Hematopoietic multipotent progenitor cell (in vitro differentiated cells): ENCODE measurements around the gene KRT77. TPM values are rescaled to one million over a fixed set of nuclear protein-coding genes. Genes with fewer than 3 reads are reported as not detected.
"Not testable (repeated sequence)": the region's sequence is repeated elsewhere in the genome, so short reads cannot be mapped to it uniquely, and the experiment has no call there.

Experiments
- DNase-seq, 3 donors: peaks; one replicate each; pipeline ENCODE4 v3.0.0-alpha.2; 2011 to 2015; ENCODE audit warnings: low read depth in 2 of 3, low spot score in 2 of 3
- total RNA-seq: library from RNA; depleted of rRNA; stranded (reverse); fragments of >200 nt; gene quantifications from one replicate; pipeline ENCODE4 v1.2.3, GENCODE V29; 2012

The KRT77 gene
- not detected for total RNA-seq

DNA sequence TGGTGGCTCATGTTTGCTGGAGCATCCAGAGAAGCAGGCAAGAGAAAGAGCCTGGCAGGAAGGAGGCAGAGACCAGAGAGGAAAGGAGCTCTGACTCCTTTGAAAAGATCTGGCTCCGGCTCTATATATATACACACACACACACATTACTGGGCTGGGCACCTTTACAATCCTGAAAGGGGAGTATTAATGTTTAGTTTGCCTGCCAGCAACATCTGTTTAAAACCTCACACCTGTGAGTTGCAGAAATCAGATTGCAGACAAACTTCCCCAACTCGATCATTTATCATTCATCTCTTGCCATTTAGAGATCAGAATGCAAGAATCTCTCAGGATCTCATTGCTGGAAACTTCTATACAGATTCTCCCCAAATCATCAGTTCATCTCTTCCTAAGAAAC, at the start of gene KRT77:
Gene KRT77 (minus strand): TSS at position 101 of the 400 bp plus-strand sequence. CDS start 90 bp downstream, at position 11.
- no peak for DNase-seq

DNA sequence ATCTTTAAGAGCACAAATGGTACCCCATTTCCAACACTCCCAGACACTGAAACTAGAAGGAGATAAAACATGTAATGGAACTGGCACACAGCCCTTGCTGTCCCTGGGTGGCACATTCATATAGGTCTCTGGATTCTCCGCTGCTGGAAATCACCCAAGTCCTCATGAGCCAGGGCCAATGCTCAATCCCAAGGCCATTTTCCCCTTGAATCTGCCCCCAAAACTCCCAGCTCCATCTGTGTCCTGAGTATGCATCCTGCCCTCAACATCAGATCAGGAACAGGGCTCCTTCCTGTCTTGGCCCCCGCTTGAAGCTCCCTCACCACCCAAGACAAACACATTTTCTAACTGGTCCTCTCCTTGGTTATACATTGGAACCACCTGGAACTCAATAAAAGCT, 49.2 kb upstream of the KRT77 start:
- DNase-seq, result no peak

DNA sequence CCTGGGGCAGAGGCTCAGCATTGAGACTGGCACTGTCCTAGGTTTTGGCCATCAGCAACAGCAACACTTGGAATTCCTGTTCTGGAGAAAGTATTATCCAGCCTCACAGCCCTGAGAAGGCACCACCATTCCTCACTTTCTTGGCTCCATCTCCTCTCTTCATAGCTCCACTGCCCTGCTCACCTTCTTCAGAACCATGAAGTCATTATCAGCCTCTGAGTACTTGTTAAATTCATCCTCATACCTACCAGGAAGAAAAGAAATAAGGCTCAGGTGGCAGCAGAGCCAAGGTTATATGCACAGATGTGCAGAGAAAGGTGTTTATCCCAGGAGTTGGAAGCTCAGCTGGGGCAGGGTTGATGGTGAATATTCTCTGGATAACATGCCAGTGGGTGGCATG, 48.5 kb upstream of the KRT77 start:
- no peak for DNase-seq

DNA sequence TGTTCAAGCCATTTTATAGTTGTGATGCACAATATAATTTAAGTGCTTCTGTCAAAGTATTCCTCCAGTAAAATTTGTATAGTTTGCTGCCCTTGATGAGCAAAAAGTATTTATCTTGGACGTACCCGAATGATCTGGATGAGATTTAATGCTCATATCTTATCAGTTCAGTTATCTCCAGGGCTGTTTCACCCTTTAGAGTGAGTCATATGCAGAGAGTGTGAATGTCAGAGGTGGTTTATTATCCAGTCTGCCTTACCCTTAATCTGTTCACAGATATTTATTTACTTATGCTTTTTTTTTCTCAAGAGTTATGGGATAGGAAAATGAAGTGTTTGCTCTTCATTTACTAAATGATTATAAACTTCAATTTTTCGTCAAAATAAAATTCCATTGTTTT, 47.2 kb upstream of the KRT77 start:
- not testable (repeated sequence) for DNase-seq

DNA sequence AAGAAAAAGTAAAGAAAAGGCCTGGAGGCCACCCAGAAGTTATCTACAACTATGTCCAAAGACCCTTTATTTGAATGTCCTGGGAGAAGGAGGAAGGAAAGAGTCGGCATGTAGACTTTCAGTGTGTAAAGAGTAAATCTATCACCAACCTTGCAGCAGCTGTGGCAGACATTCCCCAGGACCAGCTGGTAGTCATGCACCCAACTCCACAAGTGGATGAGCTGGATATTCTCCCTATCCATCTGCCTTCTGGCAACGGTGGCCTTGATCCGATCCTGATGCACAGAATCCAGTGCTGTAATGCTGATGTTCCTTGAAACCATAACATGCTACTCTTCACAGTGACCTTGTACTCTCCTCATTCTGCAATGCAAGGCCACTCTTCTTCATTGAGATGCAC, 46.5 kb upstream of the KRT77 start:
- no peak for DNase-seq

DNA sequence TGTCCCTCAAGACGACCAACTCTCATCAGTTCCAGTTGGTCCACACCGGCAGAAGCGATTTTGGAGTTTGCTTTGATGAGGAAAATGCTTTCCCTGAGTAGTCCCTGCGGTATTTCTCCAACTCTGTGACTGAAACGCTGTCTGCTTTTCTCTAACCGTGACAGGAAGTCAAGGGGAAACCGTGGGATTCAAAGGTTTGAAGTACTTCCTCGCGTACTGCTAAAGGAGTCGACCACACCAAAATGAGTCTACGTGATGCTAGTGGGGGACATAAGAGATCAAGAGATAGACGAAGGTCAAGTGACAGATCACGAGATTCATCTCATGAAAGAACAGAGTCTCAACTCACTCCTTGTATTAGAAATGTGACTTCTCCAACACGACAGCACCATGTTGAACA, 45.3 kb upstream of the KRT77 start:
- DNase-seq, result no peak

DNA sequence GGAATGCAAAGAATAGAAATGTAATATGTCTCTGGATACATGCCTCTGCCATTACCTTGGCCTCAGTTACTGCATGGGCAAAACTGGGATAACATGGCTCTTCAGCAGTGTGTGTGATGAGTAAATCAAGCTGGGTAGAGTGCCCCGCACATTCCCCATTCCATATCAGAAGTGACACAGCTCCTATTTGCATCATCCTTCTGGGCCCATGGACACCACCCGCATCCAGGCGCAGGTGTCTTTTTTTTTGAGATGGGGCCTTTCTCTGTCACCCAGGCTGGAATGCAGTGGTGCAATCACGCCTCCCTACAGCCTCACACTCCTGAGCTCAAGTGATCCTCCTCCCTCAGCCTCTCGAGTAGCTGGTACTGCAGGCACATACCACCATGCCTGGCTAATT, 42.2 kb upstream of the KRT77 start:
- DNase-seq, result no peak

DNA sequence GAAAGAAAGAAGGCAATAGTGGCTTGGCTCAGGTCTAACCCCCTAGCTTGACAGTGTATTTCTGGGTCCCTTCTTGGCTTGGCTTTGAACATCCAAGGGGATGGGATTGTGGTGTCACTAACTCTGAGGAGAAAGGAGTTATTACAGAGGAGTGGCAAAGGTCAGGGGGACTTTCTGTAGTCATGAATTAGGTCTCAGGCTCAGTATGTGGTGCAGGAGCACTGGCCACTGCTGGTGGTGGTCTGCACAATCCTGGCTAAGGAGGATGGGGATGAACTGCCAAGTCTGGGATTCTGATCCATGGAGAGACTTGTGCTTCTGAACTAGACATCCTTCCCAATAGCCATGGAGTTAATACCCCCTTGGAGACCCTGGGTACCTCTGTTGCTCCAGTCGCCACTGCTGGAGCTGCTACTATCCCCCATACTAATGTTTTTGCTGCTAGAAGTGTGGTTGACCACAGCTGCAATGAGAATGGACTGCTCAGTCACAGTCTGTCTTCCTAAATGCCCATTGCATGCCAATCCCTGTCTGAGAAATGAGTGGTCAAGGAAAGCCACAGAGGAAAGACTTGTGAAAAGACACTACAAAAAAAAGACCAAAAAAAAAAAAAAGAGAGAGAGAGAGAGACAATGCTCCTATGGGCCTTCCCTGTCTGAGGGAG, 41.3 kb upstream of the KRT77 start:
- no peak for DNase-seq

DNA sequence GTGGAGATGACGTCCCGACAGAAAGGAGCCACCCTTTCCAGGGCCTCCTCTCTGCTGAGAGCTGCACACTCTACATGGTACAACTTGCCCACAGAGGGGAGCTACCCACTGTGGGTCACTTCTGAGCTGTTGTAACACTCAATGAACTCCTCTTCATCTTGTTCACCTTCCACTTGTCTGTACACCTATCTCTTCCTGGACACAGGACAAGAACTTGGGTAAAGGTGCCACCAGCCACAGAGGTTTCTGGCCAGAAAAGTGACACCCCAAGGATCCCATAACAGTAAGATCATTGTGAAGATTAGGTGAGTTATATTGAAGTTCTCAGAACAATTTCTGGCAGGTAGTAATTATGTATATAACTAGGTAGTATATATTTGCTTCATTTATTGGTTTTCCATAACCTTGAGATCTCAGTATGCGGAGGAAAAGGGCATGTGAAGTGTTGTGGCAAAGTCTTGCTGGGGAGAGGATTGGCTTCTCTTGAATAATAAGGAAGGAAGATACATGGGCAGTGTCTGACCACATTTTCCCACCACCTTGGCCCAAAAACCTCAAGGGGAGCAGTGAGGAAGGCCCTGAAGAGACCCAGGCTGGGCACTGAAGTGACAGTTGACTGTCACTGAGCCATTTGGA, 39.6 kb upstream of the KRT77 start:
- DNase-seq, result no peak

DNA sequence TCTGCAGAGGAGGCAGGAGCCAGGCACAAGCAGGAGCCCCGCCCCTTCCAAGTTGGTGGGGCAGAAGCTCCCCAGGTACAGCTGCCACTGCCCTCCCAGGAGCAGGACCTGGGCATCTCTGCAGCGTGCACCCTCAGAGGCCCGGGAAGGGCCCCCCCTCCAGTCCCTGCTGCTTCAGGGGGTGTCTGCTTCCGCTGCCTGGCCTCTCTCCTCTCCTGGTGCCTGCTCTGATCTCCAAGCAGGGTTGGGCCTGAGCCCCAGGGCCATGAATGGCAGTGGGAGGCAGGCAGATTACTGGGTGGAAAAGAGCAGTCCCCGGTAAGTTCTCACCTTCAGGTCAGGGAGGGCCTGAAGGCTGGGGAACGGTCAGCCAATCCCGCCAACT, 38.9 kb upstream of the KRT77 start:
- no peak for DNase-seq

DNA sequence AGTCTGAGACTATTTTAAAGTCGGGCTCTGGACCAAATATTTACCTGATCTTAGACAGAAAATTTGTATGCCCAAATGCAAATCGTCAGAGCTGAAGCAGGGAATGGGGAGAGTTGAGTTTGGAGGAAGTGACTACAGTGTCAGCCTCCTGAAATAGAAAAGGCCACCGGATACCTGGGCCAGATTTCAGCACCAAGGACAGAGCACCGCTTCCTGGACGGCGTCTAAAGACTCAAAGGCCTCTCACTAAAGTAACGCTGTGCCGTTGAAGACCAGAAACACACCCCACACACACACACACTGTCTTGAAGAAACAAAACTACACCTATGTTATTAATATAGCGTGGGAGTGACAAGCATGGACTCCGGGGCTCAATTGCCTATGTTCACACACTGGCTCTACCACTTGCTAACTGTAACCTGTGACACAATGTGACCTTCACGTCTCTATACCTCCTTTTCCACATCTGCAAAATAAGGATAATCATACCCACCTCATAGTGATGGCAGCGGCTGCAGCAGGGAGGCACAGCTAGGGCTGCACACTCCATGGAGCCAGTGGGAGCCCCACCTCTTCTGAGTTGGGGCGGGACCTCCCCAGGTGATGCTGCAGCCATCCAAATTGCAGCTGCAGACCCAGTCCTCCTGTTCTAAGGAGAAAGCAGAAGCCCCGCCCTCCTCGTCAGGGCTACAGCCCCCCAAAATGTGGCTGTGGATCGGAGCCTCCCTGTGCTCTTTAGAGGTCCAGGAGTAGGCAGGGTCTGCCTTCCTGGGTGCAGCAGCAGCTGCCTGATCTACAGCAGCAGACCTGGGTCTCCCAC, 38.3 kb upstream of the KRT77 start:
- peak; percentile 9 to 84 (median 66) for DNase-seq

DNA sequence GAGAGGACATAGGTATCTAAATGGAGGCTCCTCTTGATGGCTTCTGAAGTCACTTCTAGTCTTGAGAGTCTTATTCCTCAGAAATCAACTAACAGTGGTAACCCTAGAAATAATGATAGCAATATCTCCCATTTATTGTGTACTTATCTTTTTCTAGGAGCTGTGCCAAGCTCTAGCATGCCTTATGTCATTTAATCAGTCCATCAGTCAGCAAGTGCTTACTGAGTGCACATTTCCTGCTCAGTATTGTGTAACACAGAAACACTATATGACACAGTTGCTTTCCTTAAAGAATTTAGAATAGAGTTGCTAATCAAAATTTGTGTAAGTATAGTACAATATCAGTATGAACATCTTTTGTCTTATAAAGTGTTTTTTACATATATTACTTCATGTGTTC, 37.3 kb upstream of the KRT77 start:
- DNase-seq, result no peak

DNA sequence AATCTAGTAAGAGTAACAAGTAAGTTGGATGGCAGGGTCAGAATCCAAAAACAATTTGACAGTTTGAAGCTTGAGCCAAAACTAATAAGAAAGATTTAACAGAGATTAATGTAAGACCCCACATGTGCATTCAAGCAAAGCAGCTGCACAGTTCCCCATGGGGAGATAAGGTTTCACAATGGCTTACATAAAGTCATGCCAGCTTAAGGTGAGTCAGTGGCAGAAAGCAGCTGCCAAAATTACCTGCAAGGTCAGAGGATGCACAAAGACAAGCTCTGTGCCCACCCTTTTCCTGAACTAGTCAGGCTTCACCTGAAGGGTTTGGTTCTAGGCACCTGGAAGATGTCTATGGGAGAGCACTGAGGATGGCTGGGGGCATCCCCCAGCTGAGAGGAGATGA, 36.6 kb upstream of the KRT77 start:
- DNase-seq, result no peak

DNA sequence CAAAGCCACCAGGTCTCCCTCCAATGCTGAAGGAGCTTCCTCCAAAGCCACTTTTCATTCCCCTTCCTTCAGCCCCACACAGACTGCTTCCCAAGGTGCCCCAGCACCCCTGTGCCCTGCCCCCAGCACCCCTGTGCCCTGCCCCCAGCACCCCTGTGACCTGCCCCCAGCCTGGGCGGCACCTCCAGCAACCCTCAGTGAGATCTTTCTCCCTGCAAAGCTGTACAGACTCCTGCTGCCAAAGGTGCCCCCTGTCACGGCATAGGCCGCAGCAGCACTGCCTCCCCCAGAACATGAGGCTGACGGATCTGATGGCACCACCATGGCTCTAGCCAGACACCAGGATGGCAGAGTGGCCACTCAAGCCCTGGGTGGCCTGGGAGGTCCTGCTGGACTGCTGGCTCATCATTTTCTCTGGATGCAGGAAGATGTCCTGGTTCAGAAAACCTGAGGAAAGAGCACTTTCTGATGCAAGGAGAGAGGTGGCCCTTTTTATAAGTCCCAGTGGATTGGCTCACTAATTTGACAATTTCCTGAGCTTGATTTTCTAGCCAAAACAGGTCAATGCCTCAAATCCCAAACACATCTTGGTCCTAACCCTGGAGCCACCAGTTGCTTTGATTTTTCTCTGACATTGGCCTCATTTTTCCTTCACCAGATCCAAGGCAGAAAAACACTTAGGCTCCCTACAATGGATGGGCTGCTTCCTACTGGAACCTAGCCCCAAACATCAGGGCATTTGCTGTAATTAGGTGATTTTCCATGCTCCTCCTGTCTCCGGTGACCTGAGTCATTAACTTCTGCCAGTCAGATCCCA, 32.7 kb upstream of the KRT77 start:
- DNase-seq, result no peak

DNA sequence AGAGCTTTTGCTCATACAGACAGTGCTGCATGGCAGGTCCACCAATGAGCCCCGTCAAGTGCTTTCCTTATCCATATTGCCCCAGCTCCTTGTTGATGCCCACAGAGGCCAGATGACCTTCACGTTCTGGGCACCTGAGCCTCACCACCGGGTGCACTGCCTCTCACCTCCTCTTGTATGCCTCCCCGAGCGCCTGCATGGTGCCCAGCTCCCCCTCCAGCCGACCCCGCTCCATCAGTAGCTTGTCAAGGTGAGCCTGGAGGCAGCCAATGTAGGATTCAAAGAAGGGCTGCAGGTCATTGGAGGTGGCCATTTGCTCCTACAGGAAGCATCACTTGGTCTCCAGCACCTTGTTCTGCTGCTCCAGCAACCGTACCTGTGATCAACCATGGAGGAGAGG, 31.8 kb upstream of the KRT77 start:
- no peak for DNase-seq

DNA sequence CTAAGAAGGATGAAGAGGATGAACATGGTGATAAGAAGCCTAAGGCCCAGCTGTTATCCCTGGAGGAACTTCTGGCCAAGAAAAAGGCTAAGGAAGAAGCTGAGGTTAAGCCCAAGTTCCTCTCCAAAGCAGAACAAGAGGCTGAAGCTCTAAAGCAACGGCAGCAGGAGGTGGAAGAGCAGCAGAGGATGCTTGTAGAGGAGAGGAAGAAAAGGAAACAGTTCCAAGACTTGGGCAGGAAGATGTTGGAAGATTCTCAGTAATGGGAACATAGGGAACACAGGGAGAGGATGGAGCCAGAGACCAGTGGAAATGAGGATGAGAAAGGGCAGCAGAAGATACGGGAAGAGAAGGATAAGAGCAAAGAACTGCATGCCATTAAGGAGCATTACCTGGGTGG, 27.5 kb upstream of the KRT77 start:
- no peak for DNase-seq

DNA sequence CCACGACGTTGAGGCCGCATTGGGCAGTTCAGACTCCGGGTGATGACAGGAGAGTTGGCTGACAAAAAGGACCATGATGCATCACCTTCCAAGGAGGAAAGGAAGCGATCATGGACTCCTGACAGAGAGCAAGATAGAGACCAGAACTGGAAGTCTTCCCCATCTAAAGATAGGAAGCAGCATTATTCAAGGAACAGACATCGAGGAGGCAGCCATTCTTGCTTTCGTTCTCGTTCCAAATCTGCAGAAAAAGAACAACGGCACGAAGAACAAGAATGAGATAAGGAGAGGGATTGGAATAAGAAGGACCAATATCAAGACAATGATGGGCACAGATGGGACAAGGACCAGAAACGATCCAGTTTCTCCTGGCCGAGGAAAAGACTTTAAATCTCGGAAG, 27.1 kb upstream of the KRT77 start:
- DNase-seq, result no peak

DNA sequence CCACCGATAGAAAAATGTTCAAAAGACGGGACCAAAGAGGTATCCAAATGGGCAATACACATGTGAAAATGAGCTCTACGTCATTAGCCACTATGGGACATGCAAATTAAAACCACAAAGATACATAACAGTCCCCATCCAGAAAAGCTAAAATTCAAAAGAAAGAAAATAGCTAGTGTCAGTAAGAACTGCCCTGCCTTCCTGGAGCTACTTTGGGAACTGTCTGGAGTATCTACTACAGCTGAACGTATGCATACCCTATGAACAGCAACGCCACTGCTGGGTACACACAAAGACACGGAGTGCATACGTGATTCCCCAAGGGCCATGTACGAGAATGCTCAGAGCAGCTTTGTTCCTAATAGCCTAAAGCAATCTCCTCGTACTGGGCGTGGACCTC, 25.8 kb upstream of the KRT77 start:
- no peak for DNase-seq

DNA sequence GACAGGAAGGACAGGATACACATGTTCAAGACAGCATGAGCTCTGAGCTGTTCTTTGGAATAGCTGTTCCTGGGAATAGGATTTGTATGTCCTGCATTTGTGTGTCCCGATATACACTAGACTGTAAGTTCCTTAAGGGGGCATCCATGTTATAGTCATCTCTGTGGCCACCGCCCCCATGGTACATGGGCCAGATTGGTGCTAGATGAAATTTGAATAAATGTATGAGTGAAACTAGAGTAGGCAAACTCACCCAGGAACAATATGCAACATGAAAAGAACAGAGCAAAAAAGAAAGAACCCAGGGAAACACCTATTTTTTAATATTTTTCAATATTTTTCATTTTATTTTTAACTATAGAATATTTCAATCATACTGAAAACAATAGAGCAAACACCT, 25.1 kb upstream of the KRT77 start:
- DNase-seq, result no peak

DNA sequence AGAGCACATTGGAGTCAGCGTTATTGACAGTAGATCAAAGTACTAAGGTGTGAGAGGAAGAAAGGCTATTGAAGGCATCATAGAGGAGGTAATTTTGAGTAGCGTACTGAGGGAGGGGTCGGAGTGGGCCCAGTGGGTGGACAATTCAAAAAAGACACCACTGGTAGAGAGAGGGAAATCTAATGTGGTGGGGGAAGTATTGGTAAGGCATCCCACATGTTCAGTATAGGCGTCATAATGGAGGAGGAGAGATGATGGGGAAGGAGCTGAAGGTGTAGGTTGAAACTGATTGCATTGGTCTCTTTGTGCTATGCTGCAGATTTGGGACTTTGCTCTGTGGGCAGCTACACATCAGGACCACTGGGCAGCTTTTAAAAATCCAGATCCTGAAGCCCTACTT, 23.7 kb upstream of the KRT77 start:
- no peak for DNase-seq

DNA sequence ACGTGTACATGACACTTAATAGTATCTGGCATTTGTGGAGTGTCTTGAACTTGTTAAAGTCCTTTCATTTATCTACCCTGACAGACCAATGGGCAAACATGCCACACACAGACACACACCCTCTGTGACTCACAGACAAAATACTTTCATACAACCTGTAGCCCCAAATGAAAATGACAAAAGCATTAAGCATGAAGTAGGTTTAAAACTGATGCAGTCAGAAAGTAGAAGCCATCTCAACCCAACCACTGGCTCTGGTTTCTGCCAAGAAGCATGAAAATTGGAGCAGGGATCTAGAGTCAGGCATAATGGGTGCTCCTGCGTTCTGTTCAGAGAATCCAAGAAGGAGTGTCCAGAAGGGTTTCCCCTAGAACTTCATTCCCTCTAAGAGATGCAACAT, 23.1 kb upstream of the KRT77 start:
- no peak for DNase-seq
